ENCODE data around the gene CNTN3. TPM values are rescaled to one million over a fixed set of nuclear protein-coding genes. Genes with fewer than 3 reads are reported as not detected.

CNTN3 gene
- total RNA-seq, 4 donors from 2014 or later, result 1.0 to 17.3 (median 4.7) TPM

GRCh38 chr3:74593152-74593551 lies 21.3 kb downstream of the CNTN3 start:
- no peaks in the 10 kb centered on the region for H3K9me3 ChIP-seq
- H3K27ac ChIP-seq, result no peak overlapping the region
- no peaks in the 10 kb centered on the region for H3K36me3 ChIP-seq
- ATAC-seq, result no peak
- H3K4me3 ChIP-seq, result no peak overlapping the region
- TF ChIP-seq POLR2A (IDR thresholded peaks at IDR 0.05), result no peak
- no peak for TF ChIP-seq EP300 (IDR thresholded peaks at IDR 0.05)
- TF ChIP-seq CTCF (IDR thresholded peaks at IDR 0.05), result no peak
- TF ChIP-seq POLR2AphosphoS5 (IDR thresholded peaks at IDR 0.05), result no peak
- H3K4me1 ChIP-seq, result no peaks in the 10 kb centered on the region
- 79% methylated on average over 3 of the region's 3 CpGs for WGBS, 2 donors (ENCODE audit: low coverage in 1 of 2)
- H3K27me3 ChIP-seq, result no peaks in the 10 kb centered on the region

DNA sequence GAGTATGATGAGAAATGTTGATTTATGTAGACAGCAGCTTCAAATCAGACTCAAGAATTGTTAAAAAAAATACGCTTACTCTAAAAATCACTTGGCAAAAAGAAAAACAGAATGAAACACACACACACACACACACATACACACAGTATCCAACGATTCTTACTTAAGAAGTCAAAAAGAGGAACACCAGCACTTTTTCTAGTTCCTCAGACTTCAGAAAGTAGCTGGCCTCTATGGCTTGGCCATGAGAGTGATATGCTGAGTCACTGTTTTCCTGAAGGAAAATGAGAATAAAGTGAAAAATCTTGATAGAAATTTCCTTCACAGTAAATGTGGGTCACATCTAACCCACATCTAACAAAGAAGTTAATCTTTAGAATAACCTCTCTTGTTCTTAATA lies 22.1 kb downstream of the CNTN3 start:
- H3K27ac ChIP-seq, result no peak overlapping the region
- ATAC-seq, result no peak
- 47 to 52% methylated on average over 2 of the region's 2 CpGs for WGBS, 2 donors (ENCODE audit: low coverage in 1 of 2)
- no peaks in the 10 kb centered on the region for H3K9me3 ChIP-seq
- H3K27me3 ChIP-seq, result no peaks in the 10 kb centered on the region
- no peaks in the 10 kb centered on the region for H3K4me1 ChIP-seq
- H3K36me3 ChIP-seq, result no peaks in the 10 kb centered on the region
- no peak overlapping the region for H3K4me3 ChIP-seq
- TF ChIP-seq EP300 (IDR thresholded peaks at IDR 0.05) (no peak), POLR2AphosphoS5 (IDR thresholded peaks at IDR 0.05) (no peak), CTCF (IDR thresholded peaks at IDR 0.05) (no peak), POLR2A (IDR thresholded peaks at IDR 0.05) (no peak)

- no peak for TF ChIP-seq CTCF (IDR thresholded peaks at IDR 0.05)
- TF ChIP-seq EP300 (IDR thresholded peaks at IDR 0.05), result no peak
- no peak for TF ChIP-seq POLR2A (IDR thresholded peaks at IDR 0.05)
- no peak for TF ChIP-seq POLR2AphosphoS5 (IDR thresholded peaks at IDR 0.05)
- H3K9me3 ChIP-seq, result no peaks in the 10 kb centered on the region
- H3K4me3 ChIP-seq, result no peak overlapping the region
- no peak overlapping the region for H3K27ac ChIP-seq
- no peaks in the 10 kb centered on the region for H3K36me3 ChIP-seq
- no peak for ATAC-seq
- H3K27me3 ChIP-seq, result no peaks in the 10 kb centered on the region
- H3K4me1 ChIP-seq, result no peaks in the 10 kb centered on the region
These were observed 22.5 kb downstream of the CNTN3 start for GRCh38 chr3:74591946-74592345.

DNA sequence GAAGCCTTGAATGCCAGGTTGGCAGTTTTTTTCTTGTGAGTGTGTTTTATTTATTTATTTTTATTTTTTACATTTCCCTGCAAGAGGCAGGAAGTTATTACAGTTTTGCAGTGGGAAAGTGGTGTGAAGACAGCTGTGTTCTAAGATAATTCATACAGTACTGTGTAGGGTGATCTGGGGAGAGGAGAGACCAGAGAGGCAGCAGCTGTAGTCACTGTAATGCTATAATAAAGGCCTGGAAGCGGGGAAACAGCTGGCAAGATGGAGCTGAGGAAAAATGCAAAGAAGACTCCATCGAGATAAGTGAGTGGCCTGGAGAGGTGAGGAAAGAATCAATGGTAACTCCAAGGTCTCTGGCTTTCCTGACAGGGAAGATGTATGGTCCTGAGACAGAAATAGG lies 23.1 kb downstream of the CNTN3 start:
- H3K4me3 ChIP-seq, result no peak overlapping the region
- 83% methylated on average over 2 of the region's 2 CpGs; no CpG with 5 or more reads in 1 of the 2 donors for WGBS, 2 donors (ENCODE audit: low coverage in 1 of 2)
- H3K36me3 ChIP-seq, result no peaks in the 10 kb centered on the region
- H3K4me1 ChIP-seq, result no peaks in the 10 kb centered on the region
- no peak for ATAC-seq
- H3K9me3 ChIP-seq, result no peaks in the 10 kb centered on the region
- no peaks in the 10 kb centered on the region for H3K27me3 ChIP-seq
- no peak for TF ChIP-seq POLR2A (IDR thresholded peaks at IDR 0.05)
- no peak for TF ChIP-seq EP300 (IDR thresholded peaks at IDR 0.05)
- no peak for TF ChIP-seq POLR2AphosphoS5 (IDR thresholded peaks at IDR 0.05)
- TF ChIP-seq CTCF (IDR thresholded peaks at IDR 0.05), result no peak
- H3K27ac ChIP-seq, result no peak overlapping the region

GRCh38 chr3:74590620-74591262 lies 23.7 kb downstream of the CNTN3 start:
- no peaks in the 10 kb centered on the region for H3K27me3 ChIP-seq
- TF ChIP-seq CTCF (IDR thresholded peaks at IDR 0.05) (no peak), EP300 (IDR thresholded peaks at IDR 0.05) (no peak), POLR2AphosphoS5 (IDR thresholded peaks at IDR 0.05) (no peak), POLR2A (IDR thresholded peaks at IDR 0.05) (no peak)
- no peaks in the 10 kb centered on the region for H3K36me3 ChIP-seq
- no peaks in the 10 kb centered on the region for H3K4me1 ChIP-seq
- H3K27ac ChIP-seq, result no peak overlapping the region
- no peak overlapping the region for H3K4me3 ChIP-seq
- no peak for ATAC-seq
- no peaks in the 10 kb centered on the region for H3K9me3 ChIP-seq
- WGBS, 2 donors (ENCODE audit: low coverage in 1 of 2), result 80 to 87% methylated on average over 4 of the region's 4 CpGs

Data from gastroesophageal sphincter (tissue), 4 donors.